Posterior cingulate gyrus (tissue), 11 donors: Measurements from ENCODE around the gene IL1RN.

ENCODE experiments used
- DNase-seq, 10 donors: peaks; one replicate each; pipeline versions ENCODE4 v3.0.0 to v3.0.0-alpha.2; 2020 to 2021; ENCODE audit warnings: mixed read lengths in 3 of 10
- intact Hi-C: fragments of 100-400 bp; cut with DNase I; formaldehyde crosslinking; loops from one replicate; pipeline ENCODE4 v1.15.1; 2023

Gene IL1RN

GRCh38 chr2:113124984-113125855, 2.2 kb upstream of the IL1RN start:
- no peak for DNase-seq
- intact Hi-C loops, result no loop called here

- intact Hi-C loops, result no loop called here
Observed at GRCh38 chr2:113127646-113128570, 510 bp downstream of the IL1RN start.

GRCh38 chr2:113129519-113130078, 2.2 kb downstream of the IL1RN start:
- intact Hi-C loops, result no loop called here
- no peak for DNase-seq

More at GRCh38 chr2:113127646-113128570, 510 bp downstream of the IL1RN start:
- no peak for DNase-seq

- intact Hi-C loops, result no loop called here
- no peak for DNase-seq
Observed at GRCh38 chr2:113131352-113132185, 4.2 kb downstream of the IL1RN start.

- DNase-seq, result no peak
- intact Hi-C loops, result no loop called here
Observed at GRCh38 chr2:113132414-113133021, 5.1 kb downstream of the IL1RN start.

GRCh38 chr2:113133704-113134598, 6.6 kb downstream of the IL1RN start:
- intact Hi-C loops, result no loop called here
- no peak for DNase-seq

- intact Hi-C loops, result loop anchor here (5.0 kb wide), 1 partner anchor 253 kb away; no protein-coding TSS in a partner anchor
Observed at GRCh38 chr2:113134717-113135116, 7.3 kb downstream of the IL1RN start.

GRCh38 chr2:113135317-113135716, 7.9 kb downstream of the IL1RN start:
- DNase-seq, result no peak
- intact Hi-C loops, result loop anchor here (5.0 kb wide), 1 partner anchor 252 kb away; no protein-coding TSS in a partner anchor

More at GRCh38 chr2:113134717-113135116, 7.3 kb downstream of the IL1RN start:
- DNase-seq, result no peak

- DNase-seq, result no peak
- intact Hi-C loops, result loop anchor here (5.0 kb wide), 1 partner anchor 250 kb away; no protein-coding TSS in a partner anchor
Observed at GRCh38 chr2:113136828-113137775, 9.7 kb downstream of the IL1RN start.

GRCh38 chr2:113137827-113138226, 10.4 kb downstream of the IL1RN start:
- intact Hi-C loops, result loop anchor here (1.0 to 5.0 kb wide), 3 partner anchors 61 to 249 kb away; no protein-coding TSS in a partner anchor

GRCh38 chr2:113138428-113139322, 11.3 kb downstream of the IL1RN start:
- DNase-seq, result no peak
- intact Hi-C loops, result loop anchor here (1.0 to 5.0 kb wide), 3 partner anchors 61 to 249 kb away; no protein-coding TSS in a partner anchor

More at GRCh38 chr2:113137827-113138226, 10.4 kb downstream of the IL1RN start:
- DNase-seq, result no peak

- intact Hi-C loops, result no loop called here
- DNase-seq, result no peak
Observed at GRCh38 chr2:113141451-113141850, 14.1 kb downstream of the IL1RN start.

- intact Hi-C loops, result no loop called here
- DNase-seq, result no peak
Observed at GRCh38 chr2:113142290-113142689, 14.9 kb downstream of the IL1RN start.

GRCh38 chr2:113144259-113144658, 16.9 kb downstream of the IL1RN start:
- DNase-seq, result no peak
- intact Hi-C loops, result no loop called here

GRCh38 chr2:113148606-113149552, 21.5 kb downstream of the IL1RN start:
- intact Hi-C loops, result no loop called here
- DNase-seq, result no peak
